Measurements from ENCODE around the gene CDK14.
"Not testable (repeated sequence)": the region's sequence is repeated elsewhere in the genome, so short reads cannot be mapped to it uniquely, and the experiment has no call there.

CDK14 gene

GRCh38 chr7:90928700-90929424, 332.7 kb downstream of the CDK14 start:
- not testable (repeated sequence) for H3K27ac ChIP-seq; DNase-seq (ENCODE audit: low read depth, low spot score)

GRCh38 chr7:90931986-90932916, 336.1 kb downstream of the CDK14 start:
- DNase-seq (ENCODE audit: low read depth, low spot score), result no peak
- H3K27ac ChIP-seq, result no peak overlapping the region

- no peak overlapping the region for H3K27ac ChIP-seq
- no peak for DNase-seq (ENCODE audit: low read depth, low spot score)
Observed at GRCh38 chr7:90933041-90933440, 336.9 kb downstream of the CDK14 start.

- no peak overlapping the region for H3K27ac ChIP-seq
- no peak for DNase-seq (ENCODE audit: low read depth, low spot score)
Observed at GRCh38 chr7:90933984-90934383, 337.9 kb downstream of the CDK14 start.

GRCh38 chr7:90938371-90938770, 342.2 kb downstream of the CDK14 start:
- DNase-seq (ENCODE audit: low read depth, low spot score), result no peak
- H3K27ac ChIP-seq, result no peak overlapping the region

- DNase-seq (ENCODE audit: low read depth, low spot score), result no peak
- no peak overlapping the region for H3K27ac ChIP-seq
Observed at GRCh38 chr7:90939666-90940065, 343.5 kb downstream of the CDK14 start.

- no peak for DNase-seq (ENCODE audit: low read depth, low spot score)
- no peak overlapping the region for H3K27ac ChIP-seq
Observed at GRCh38 chr7:90944021-90944420, 347.9 kb downstream of the CDK14 start.

GRCh38 chr7:90945104-90945787, 349.1 kb downstream of the CDK14 start:
- no peak for DNase-seq (ENCODE audit: low read depth, low spot score)
- H3K27ac ChIP-seq, result peak overlapping the region; percentile 35

GRCh38 chr7:90946730-90947501, 350.8 kb downstream of the CDK14 start:
- H3K27ac ChIP-seq, result no peak overlapping the region
- no peak for DNase-seq (ENCODE audit: low read depth, low spot score)

- no peak overlapping the region for H3K27ac ChIP-seq
- DNase-seq (ENCODE audit: low read depth, low spot score), result no peak
Observed at GRCh38 chr7:90948085-90948484, 352.0 kb downstream of the CDK14 start.

- no peak for DNase-seq (ENCODE audit: low read depth, low spot score)
- H3K27ac ChIP-seq, result no peak overlapping the region
Observed at GRCh38 chr7:90951229-90951628, 355.1 kb downstream of the CDK14 start.

GRCh38 chr7:90951986-90952954, 356.1 kb downstream of the CDK14 start:
- no peak overlapping the region for H3K27ac ChIP-seq
- DNase-seq (ENCODE audit: low read depth, low spot score), result no peak

- H3K27ac ChIP-seq, result no peak overlapping the region
- DNase-seq (ENCODE audit: low read depth, low spot score), result no peak
Observed at GRCh38 chr7:90955641-90956207, 359.6 kb downstream of the CDK14 start.

GRCh38 chr7:90957883-90958282, 361.8 kb downstream of the CDK14 start:
- no peak for DNase-seq (ENCODE audit: low read depth, low spot score)

GRCh38 chr7:90958647-90959046, 362.5 kb downstream of the CDK14 start:
- H3K27ac ChIP-seq, result no peak overlapping the region
- DNase-seq (ENCODE audit: low read depth, low spot score), result no peak

More at GRCh38 chr7:90957883-90958282, 361.8 kb downstream of the CDK14 start:
- no peak overlapping the region for H3K27ac ChIP-seq

GRCh38 chr7:90961037-90961725, 365.1 kb downstream of the CDK14 start:
- no peak overlapping the region for H3K27ac ChIP-seq
- no peak for DNase-seq (ENCODE audit: low read depth, low spot score)

GRCh38 chr7:90965211-90965610, 369.1 kb downstream of the CDK14 start:
- DNase-seq (ENCODE audit: low read depth, low spot score), result peak; percentile 12
- no peak overlapping the region for H3K27ac ChIP-seq

- no peak overlapping the region for H3K27ac ChIP-seq
- no peak for DNase-seq (ENCODE audit: low read depth, low spot score)
Observed at GRCh38 chr7:90966346-90966745, 370.2 kb downstream of the CDK14 start.

All from epithelial cell of prostate (primary cell).